CD4-positive, alpha-beta T cell treated with Interleukin-4 for 4 hours (primary cell): ENCODE results near the gene ACSL5.
A peak's percentile ranks its signal among the peaks of the same experiment; 100 is the strongest.
"Not testable (repeated sequence)": the region's sequence is repeated elsewhere in the genome, so short reads cannot be mapped to it uniquely, and the experiment has no call there.

Experiments
- DNase-seq: peaks from one replicate; pipeline ENCODE4 v3.0.0-alpha.2; 2020

ACSL5 gene

DNA sequence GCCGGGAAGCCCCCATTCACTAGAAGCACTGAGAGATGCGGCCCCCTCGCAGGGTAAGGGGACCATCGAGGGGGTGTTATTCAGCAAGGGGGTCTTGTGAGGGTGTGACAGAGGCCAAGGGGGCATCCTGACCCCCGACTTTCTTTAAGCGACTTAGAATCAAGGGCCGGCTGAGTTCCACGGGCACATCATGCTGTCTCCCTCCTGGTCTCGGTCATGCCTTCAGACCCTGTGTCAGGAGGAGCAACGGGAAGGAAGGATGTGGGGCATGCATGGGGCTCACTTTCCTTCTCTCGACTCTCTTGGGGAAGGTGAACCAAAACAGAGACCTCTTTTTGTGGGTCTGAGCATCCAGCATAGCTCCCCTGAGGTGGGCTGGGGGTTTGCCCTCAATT lies 2.5 kb downstream of the ACSL5 start:
- no peak for DNase-seq

DNA sequence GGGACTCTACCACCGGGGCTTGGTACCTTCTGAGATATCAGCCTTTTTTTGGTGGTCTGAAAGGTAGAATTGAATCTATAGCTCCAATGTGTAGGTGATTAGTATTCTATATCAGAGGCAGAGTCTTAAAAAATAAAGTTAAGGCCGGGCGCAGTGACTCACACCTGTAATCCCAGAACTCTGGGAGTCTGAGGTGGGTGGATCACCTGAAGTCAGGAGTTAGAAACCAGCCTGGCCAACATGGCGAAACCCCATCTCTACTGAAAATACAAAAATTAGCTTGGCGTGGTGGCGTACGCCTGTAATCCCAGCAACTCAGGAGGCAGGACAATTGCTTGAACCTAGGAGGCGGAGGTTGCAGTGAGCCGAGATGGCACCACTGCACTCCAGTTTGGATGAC lies 3.2 kb downstream of the ACSL5 start:
- DNase-seq = not testable (repeated sequence)

DNA sequence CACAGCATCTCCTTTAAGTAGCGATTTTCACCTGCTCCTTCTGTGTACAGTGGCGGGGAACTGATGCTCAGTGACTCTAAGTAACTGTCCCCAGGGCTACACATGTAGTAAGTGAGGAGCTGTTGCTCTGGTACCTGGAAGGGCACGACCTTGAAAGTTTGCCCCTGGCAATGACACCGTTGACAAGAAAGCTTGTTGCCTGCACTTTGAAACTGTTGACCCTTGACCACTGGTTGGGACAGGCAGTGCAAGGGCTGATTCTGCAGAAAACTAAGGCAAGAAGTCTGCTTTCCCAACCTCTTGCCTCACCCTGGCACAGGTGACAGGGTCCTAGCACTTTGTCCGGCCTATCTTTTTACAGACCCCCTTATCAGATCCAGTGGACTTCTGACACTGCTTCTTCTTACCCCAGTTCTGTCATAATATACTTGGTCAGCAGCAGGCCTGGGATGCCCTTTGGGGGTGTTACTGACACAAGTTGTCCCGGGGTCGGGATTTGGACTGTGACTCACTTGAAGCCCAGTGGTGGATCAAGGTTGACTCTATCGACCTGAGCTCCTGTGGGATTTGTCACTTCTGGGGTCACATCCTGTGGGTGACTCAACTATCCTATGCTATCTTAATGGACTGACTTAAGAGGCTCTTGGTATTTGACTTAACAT lies 5.8 kb downstream of the ACSL5 start:
- DNase-seq = no peak

DNA sequence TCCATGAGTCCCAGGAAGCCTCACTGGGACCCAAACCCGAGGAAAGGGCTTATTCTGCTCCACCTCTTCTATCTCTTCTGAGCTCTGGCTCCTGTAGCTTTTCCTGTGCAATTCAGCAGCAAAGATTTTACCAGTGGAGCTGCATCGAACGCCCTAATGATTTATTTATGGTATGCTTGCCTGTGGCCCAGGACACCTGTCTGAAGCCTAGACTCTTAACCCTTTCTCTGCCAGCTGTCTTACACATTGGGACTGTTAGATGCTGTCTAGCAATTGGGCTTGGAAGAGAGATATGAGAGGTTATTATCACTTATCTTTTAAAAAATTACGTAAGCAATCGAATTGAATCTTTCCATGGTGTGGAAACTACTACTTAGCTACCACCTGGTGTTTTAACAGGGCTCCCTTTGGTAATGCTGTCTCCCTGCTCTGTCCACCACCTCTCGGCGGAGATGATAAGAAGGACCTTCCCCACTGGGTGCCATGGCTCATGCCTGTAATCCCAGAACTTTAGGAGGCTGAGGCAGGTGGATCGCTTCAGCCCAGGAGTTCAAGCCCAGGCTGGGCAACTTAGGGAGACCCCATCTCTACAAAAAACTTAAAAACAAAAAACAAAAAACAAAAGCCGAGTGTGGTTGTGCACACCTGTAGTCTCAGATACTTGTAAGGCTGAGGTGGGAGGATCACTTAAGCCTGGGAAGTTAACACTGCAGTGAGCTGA lies 8.8 kb downstream of the ACSL5 start:
- DNase-seq = no peak

DNA sequence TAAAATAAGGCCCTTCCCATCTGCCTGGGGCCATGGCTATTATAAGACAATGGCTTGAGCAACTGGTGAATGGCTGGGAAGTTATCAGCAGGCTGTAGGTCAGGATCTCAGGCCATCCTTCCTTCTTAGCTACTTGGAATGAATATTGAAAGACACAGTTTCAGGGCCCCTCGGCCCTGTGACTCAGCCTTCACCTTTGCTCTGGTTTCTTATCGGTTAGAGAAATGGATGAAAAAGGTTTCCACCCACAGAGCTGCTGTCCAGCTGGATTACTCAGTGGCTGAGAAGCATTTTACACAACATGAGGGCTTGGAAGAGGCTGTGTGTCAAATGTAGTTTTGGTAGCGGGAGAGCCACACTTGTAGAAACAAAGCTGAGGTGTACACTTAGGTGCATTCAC lies 9.4 kb downstream of the ACSL5 start:
- DNase-seq = no peak

DNA sequence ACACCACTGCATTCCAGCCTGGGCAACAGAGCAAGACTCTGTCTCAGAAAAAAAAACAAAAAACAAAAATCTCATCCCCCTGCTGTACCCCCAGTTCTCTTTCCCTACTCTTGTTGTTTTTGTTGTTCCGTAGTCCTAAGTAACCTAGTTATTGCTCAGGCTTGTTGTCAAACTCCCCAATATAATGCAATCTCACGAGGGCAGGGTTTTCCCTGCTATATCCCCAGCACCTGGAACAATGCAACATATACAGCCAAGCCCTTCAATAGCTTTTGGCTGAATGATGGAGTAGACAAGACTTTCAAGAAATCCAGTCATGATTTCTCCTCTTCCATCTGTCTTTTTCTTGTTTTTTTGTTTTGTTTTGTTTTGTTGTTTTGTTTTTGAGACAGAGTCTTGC lies 10.2 kb downstream of the ACSL5 start:
- no peak for DNase-seq

DNA sequence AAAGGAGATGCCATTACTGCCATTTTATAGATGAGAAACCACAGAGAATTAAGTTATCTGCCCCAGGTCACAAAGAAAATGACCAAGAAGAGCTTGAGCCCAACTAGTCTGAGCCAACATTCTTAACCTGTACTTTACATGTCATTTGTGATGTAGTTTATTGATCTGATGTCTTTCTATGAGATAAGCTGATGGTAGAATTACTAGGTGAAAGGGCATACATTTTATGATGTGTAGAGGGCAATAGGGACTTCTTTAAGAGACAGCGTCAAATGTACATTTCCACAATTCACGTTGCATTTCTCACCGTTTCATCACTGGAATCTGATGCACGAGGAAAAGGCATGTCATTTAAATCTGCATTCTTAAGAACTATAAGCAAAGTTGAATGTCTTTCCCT lies 11.3 kb downstream of the ACSL5 start:
- no peak for DNase-seq

DNA sequence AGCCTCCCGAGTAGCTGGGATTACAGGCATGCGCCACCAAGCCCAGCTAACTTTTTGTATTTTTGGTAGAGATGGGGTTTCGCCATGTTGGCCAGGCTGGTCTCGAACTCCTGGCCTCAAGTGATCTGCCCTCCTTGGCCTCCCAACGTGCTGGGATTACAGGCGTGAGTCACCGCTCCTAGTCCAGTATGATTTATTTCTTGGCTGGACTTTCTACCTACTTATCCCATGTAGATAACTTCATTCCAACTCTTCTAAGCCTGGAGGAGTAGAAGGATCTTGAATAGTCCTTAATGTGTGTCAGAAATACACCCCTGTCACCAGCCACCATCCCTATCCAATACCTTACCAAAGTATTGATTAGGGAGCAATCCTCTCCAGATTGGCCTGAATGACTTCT lies 14.1 kb downstream of the ACSL5 start:
- DNase-seq = not testable (repeated sequence)

DNA sequence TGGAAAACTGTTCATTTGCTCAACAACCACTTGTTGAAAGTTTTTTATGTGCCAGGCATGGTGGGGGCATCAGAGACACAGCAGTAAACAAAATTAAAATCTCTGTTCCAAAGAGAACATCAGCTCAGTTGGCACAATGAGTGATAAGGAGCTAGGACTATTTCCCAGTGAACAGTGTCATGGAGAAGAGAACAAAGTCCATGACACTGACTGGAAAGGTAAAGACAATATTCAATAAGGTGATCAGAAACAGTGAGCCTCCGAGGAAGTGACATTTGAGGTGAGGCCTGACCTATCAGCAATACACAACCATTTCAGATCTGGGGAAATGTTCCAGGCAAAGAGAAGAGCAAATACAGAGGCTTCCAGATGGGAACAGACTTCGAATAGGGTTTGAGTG lies 14.6 kb downstream of the ACSL5 start:
- no peak for DNase-seq

DNA sequence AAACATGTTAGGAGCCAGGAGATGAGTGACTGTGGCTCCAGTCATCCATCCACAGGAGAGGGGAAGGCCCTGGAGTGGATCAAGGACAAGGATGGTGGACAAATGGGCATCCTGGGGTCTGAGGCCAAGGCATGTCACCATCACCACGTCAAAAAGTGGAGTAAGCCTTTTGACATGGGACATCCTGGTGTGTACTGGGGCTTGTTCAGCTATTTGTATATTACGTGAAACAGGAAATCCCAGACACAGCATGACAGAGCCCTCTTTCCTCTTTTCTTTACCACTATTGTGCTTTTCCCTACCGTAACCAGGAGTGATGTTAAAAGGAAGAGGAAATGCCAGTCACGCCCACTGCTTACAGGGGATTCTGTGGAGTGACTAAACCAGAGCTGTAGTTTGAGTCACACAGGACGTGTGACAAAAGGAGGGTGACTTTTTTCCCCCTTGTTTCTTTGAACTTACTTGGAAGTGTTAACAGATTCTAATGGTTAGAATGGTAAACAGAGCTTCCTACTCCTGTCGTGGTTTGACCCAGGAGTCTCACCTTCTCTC lies 15.4 kb downstream of the ACSL5 start:
- DNase-seq = peak; percentile 70

DNA sequence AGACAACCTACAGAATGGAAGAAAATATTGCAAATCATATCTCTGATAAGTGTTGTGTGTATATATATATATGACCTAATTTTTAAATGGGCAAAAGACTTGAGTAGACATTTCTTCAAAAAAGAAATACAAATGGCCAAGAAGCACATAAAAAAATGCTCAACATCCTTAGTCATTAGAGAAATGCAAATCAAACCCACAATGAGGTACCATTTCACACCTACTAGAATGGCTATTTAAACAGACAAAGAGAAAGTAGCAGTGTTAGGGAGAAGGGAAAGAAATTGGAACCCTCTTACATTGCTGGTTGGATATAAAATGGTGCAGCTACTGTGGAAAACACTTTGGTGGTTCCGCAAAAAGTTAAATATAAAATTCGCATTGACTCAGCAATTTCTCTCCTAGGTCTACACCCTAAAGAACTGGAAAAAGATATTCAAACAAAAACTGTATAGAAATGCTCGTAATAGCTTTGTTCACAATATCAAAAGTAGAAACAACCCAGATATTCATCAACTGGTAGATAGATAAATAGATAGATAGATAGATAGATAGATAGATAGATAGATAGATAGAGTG lies 16.3 kb downstream of the ACSL5 start:
- no peak for DNase-seq

DNA sequence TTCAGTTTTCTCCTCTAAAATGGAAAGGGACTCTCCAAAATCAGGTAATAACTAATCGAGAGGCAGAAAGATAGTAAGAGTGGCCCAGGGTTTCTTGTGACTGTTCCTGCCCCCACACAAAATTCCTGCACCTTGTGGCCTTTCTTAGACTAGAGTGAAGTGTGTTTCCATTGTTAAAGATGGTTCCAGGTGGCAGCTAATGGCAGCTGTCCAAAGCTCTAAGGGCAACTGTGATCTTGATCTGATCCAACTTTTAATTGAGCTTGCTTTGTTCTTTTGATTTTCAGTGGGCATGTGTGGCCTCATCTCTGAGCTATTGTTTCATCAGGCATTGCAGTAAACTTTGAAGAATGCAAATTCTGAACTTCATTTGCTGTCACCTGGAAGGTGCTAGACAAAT lies 19.4 kb downstream of the ACSL5 start:
- no peak for DNase-seq

DNA sequence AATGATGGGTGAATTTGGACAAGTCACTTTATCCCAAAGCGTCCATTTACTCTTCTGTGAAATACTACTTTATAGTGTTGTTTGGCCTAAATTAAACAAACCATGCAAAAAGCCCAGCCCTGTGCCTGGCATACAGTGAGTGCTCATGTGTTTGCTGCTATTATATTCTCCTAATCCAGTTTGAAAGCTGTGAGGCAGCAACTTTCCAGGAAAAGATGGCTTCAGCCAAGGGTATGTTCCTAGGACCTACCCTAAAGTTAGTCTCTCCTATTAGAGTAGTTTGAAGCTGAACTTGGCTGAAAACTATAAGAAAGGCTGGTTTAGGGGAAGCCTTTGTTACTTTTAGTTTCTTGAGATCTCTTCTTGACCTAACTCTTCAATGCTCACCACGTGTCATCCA lies 19.9 kb downstream of the ACSL5 start:
- DNase-seq = no peak

DNA sequence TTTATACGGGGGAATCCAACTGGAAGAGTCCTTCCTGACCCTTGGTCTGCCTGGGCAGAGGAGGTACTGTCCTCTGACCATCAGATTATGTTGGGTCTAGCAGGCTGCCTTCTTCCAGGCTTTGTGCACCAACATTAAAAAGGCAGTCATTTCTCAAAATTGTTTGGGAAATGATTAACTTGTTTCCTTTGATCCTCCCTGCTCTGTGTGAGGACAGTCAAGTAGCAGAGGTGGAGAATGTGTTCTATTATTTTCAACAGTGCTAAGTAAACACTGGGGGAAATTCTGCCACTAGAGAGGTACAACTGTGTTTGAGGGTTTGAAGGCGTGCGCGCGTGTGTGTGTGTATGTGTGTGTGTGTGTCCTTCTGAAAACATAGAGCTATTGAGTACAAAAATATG lies 20.6 kb downstream of the ACSL5 start:
- DNase-seq = no peak

DNA sequence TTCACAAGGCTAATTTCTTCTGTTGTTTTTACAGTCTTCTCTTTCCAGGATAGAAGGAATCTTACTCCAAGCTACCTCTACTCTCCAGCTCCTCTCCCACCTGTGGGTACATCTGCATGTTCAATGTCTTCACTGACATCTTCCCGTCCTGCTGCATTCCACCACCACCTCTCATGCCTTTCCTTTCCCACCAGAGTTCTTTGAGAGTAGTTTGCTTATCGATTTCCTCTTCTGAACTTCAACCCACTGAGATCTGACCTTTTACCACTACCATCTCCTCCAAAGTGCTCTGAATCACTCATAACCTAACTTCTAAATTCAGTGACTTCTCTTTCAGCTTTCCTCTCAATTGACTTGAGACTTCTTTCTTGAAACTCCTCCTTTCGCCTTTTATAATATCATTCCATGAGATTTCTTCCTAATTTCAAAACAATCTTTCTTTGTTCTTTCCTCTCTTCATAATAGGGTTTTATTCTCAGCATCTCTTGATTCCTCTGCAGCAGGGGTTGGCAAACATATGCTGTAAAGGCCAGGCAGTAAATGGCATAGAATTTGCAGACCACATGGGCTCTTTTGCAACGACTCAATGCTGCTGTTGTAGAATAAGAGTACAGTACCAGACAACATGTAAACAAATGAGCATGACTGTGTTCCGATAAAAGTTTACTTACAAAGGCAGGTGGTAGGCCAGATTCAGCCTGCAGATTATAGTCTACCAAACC lies 22.1 kb downstream of the ACSL5 start:
- no peak for DNase-seq

DNA sequence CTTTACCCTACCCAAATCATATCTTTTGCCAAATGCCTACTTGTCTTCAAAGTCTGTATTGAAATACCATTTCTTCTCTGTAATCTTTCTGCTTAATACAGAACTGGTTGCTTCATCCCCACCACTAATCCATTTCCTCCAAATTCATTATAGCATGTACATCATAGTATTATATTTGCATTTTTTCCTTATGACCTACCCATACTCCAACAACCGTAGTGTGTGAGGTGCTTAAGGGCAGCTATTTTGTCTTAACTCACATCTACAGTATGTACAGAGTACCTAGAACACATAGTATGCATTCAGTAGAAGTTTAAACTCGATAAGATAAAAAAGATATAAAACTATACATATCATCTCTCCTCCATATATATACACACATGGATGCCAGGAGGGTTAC lies 23.7 kb downstream of the ACSL5 start:
- DNase-seq = no peak

DNA sequence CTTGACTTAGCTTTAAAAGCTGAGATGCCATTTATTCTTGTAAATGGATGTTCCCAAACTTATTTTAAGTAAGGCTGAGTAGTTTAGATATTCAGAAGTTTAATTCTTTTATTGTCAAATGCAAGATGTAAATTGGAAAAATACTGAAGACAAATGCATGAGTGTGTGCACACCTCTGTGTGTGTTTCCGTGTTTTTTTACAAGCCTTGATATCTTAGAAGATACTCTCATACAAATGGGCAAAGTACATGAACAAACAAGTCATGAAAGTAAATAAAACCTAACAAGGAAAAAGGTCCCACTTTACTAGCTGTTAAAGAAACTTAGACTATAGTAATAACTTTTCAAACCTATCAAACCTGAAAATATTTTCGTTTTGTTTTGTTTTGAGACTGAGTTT lies 29.0 kb downstream of the ACSL5 start:
- DNase-seq = no peak

DNA sequence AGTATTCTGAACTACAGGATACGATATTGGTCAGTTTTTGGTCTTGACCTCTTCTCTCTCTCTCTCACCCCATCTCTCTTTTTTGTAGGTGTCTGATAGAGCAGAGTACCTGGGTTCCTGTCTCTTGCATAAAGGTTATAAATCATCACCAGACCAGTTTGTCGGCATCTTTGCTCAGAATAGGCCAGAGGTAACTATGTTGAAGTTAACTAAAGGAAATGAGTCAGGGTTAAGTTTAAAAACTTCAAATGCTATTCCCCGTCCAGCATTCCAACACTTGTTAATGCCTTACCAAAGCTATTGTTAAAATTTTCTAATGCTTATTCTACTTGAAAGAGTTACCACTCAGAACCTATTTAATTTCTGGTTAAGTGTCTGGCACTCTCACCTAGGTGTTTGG lies 30.7 kb downstream of the ACSL5 start:
- DNase-seq = no peak

DNA sequence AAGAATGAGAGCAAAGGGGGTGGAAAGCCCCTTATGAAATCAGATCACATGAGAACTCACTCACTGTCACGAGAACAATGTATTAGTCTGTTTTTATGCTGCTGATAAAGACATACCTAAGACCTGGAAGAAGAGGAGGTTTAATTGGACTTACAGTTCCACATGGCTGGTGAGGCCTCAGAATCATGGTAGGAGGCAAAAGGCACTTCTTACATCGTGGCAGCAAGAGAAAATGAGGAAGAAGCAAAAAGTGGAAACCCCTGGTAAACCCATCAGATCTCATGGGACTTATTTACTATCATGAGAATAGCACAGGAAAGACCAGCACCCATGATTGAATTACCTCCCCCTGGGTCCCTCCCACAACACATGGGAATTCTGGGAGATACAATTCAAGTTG lies 32.9 kb downstream of the ACSL5 start:
- DNase-seq = not testable (repeated sequence)

DNA sequence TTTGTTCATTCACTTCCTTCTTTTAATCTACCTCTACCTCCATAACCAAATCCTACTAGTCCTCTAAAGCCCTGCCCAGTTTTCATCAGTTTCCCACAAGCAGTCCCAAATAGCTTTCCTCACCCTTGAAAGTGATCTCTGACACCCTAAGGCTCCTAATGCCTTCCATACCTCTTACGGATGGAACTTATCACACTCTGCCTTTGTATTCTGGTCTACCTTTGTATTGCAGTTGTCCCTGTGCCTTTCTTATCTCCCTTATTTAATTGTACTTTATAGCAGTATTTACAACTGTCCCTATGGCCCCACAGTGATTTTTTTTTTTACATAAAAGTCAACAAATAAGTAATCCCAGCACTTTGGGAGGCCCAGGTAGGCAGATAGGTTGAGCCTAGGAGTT lies 33.8 kb downstream of the ACSL5 start:
- DNase-seq = no peak

DNA sequence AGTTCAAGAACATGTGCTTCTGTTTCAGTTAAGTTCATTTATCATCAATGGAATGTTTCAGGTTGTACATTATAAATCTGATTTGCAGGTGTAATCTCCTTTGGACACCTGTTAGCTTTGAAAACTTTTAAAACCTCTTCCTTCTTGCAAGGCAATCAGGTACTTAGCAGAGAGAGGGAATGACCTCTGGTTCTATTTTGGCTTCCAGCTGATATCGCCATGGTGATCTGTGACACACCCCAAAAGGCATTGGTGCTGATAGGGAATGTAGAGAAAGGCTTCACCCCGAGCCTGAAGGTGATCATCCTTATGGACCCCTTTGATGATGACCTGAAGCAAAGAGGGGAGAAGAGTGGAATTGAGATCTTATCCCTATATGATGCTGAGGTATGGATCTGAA lies 35.4 kb downstream of the ACSL5 start:
- DNase-seq = no peak

DNA sequence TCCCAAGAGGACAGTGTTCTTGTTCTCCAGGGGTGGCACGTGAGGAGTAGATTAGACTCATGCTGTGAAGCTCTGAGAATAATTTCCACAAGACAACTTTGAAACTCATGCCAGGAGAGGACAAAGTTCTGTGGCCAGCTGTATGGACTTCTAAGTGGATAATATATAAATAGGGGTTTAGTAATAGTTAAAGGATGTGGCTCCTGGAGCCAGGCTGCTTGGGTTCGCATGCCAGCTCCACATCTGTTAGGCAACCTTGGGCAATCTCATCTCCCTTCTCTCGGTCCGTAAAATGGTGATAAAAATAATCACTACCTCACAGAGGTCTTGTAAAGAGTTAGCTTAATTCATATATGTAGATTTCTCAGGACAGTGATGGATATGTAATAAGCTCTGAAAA lies 35.8 kb downstream of the ACSL5 start:
- DNase-seq = no peak

DNA sequence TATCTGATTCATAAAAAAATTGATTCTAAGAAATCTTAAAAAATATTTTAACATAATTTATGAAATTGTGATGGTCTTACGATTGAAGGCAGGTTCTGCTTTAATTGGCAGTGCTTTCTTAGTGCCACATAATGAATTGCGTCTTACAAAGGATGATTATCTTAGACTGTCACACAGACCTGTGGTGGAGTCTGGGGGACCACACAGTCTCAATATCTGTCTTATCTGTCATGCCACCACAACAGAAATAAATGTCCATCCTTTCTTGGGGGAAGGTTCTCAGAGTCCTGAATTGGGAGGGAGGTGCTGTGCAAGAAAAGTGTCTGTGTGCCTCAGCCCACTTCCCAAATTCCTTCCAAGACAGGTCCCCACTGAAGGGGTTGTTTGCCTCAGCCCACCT lies 38.8 kb downstream of the ACSL5 start:
- DNase-seq = no peak

DNA sequence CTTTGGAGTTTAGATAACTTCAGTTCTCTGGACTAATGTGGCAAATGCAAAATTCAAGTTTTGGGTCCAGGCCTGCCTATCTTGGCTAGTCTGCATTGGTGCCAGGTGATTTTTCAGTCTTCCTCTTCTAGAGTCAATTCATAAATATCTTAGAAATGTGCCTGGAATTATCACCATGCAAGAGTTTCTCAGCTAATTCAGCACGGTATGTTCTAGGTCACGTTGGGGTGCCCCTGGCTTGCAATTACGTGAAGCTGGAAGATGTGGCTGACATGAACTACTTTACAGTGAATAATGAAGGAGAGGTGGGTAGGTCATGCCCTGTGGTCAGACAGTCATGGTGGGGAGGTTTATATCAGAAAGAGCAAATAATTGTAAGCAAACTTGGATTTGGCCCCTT lies 47.8 kb downstream of the ACSL5 start:
- DNase-seq = no peak
